GM18511 (cell line): ENCODE measurements around the gene GRIA1.
"Not testable (repeated sequence)": the region's sequence is repeated elsewhere in the genome, so short reads cannot be mapped to it uniquely, and the experiment has no call there.

ENCODE experiments used
- ATAC-seq: cut with Tn5 transposase; IDR thresholded peaks from one replicate; pipeline ENCODE4 v1.9.1; 2021; ENCODE audit warnings: mild to moderate bottlenecking, moderate library complexity; ENCODE audit not compliant: unreplicated experiment

Gene GRIA1

GRCh38 chr5:153816870-153817269, 326.4 kb downstream of the GRIA1 start:
- no peak for ATAC-seq

GRCh38 chr5:153818626-153819025, 328.2 kb downstream of the GRIA1 start:
- no peak for ATAC-seq

- ATAC-seq = no peak
These were observed 332.6 kb downstream of the GRIA1 start for GRCh38 chr5:153823036-153823435.

- no peak for ATAC-seq
These were observed 334.4 kb downstream of the GRIA1 start for GRCh38 chr5:153824909-153825308.

GRCh38 chr5:153827397-153827796, 336.9 kb downstream of the GRIA1 start:
- no peak for ATAC-seq

- ATAC-seq = no peak
These were observed 339.1 kb downstream of the GRIA1 start for GRCh38 chr5:153829510-153830065.

GRCh38 chr5:153831973-153832372, 341.5 kb downstream of the GRIA1 start:
- ATAC-seq = peak; percentile 70

GRCh38 chr5:153835891-153836515, 345.5 kb downstream of the GRIA1 start:
- no peak for ATAC-seq

GRCh38 chr5:153849303-153850113, 359.0 kb downstream of the GRIA1 start:
- ATAC-seq = not testable (repeated sequence)

GRCh38 chr5:153860195-153860886, 369.9 kb downstream of the GRIA1 start:
- ATAC-seq = no peak

- ATAC-seq = not testable (repeated sequence)
These were observed 372.4 kb downstream of the GRIA1 start for GRCh38 chr5:153862906-153863305.
